OCI-LY1 (cell line): ENCODE data around the gene OR1E2.
A peak's percentile ranks its signal among the peaks of the same experiment; 100 is the strongest.

Experiments used
- H2AFZ ChIP-seq: fragments of 200-600 bp; sonication (generic), shearing (Covaris generic); 2 replicates; pipeline ENCODE4 v1.6.0; 2014; ENCODE audit warnings: antibody characterized with exemption, mild to moderate bottlenecking, low read length
- H3F3A ChIP-seq: fragments of 200-600 bp; sonication (generic), shearing (Covaris generic); 2 replicates; pipeline ENCODE4 v1.6.0; 2014; ENCODE audit warnings: mild to moderate bottlenecking, antibody characterized with exemption, low read length, moderate library complexity; ENCODE audit not compliant: insufficient read depth
- H3K27ac ChIP-seq: fragments of 200-600 bp; sonication (generic); 2 replicates; pipeline ENCODE4 v1.5.1; 2014; ENCODE audit warnings: low read length, mixed run types, mild to moderate bottlenecking, low read depth; ENCODE audit not compliant: poor library complexity, severe bottlenecking
- H3K27me3 ChIP-seq: fragments of 200-600 bp; sonication (generic); 2 replicates; pipeline ENCODE4 v1.6.0; 2014; ENCODE audit warnings: antibody characterized with exemption, mild to moderate bottlenecking, low read length, moderate library complexity; ENCODE audit not compliant: insufficient read depth
- H3K36me3 ChIP-seq: fragments of 200-600 bp; sonication (generic); 2 replicates; pipeline ENCODE4 v1.6.1; 2014; ENCODE audit warnings: mild to moderate bottlenecking, antibody characterized with exemption, low read length, moderate library complexity, mixed read lengths; ENCODE audit not compliant: insufficient read depth
- H3K4me1 ChIP-seq: fragments of 200-600 bp; sonication (generic); 2 replicates; pipeline ENCODE4 v1.5.1; 2014; ENCODE audit warnings: mild to moderate bottlenecking, low read length, moderate library complexity; ENCODE audit not compliant: insufficient read depth, severe bottlenecking
- H3K4me2 ChIP-seq: fragments of 200-600 bp; sonication (generic), shearing (Covaris generic); 2 replicates; pipeline ENCODE4 v1.6.1; 2014; ENCODE audit warnings: low read length
- H3K4me3 ChIP-seq: fragments of 200-600 bp; sonication (generic); 2 replicates; pipeline ENCODE4 v1.5.1; 2014; ENCODE audit warnings: low read length, low read depth, mild to moderate bottlenecking, mixed read lengths; ENCODE audit not compliant: poor library complexity, severe bottlenecking
- H3K79me2 ChIP-seq: fragments of 200-600 bp; shearing (Covaris generic); 2 replicates; pipeline ENCODE4 v1.6.1; 2016; ENCODE audit warnings: mixed run types, low read length, mixed read lengths; ENCODE audit not compliant: insufficient read depth
- H3K9ac ChIP-seq: fragments of 200-600 bp; sonication (generic), shearing (Covaris generic); 2 replicates; pipeline ENCODE4 v1.6.1; 2014; ENCODE audit warnings: mild to moderate bottlenecking, low read length, mixed read lengths
- H3K9me2 ChIP-seq: fragments of 200-600 bp; sonication (generic), shearing (Covaris generic); 2 replicates; pipeline ENCODE4 v1.6.1; 2014; ENCODE audit warnings: low read depth, mild to moderate bottlenecking, low read length, mixed read lengths
- H3K9me3 ChIP-seq: fragments of 200-600 bp; shearing (Covaris generic); 2 replicates; pipeline ENCODE4 v1.6.1; 2014; ENCODE audit warnings: low read length, mixed read lengths
- H4K20me1 ChIP-seq: fragments of 200-600 bp; sonication (generic), shearing (Covaris generic); 2 replicates; pipeline ENCODE4 v1.6.0; 2016; ENCODE audit warnings: mild to moderate bottlenecking, low read length; ENCODE audit not compliant: insufficient read depth
- CTCF ChIP-seq: fragments of 200-600 bp; sonication (generic), shearing (Covaris generic); IDR thresholded peaks from 2 replicates; pipeline ENCODE4 v1.5.1; 2017; ENCODE audit warnings: mild to moderate bottlenecking, antibody characterized with exemption, low read length, moderate library complexity, mixed read lengths
- EZH2 ChIP-seq: fragments of 200-600 bp; sonication (generic), shearing (Covaris generic); IDR thresholded peaks from 2 replicates; pipeline ENCODE4 v1.8.0; 2017; ENCODE audit warnings: borderline replicate concordance, mixed run types, mild to moderate bottlenecking, antibody characterized with exemption, low read length, moderate library complexity, mixed read lengths

OR1E2 gene

GRCh38 chr17:3448059-3448665, 14.5 kb upstream of the OR1E2 start:
- Histone ChIP-seq H3F3A (no peaks in the 10 kb centered on the region), H3K9me2 (no peaks in the 10 kb centered on the region), H3K9ac (no peak overlapping the region), H4K20me1 (no peaks in the 10 kb centered on the region), H3K27ac (no peak overlapping the region), H3K9me3 (no peaks in the 10 kb centered on the region), H3K4me2 (no peak overlapping the region), H3K4me3 (no peak overlapping the region), H3K79me2 (no peaks in the 10 kb centered on the region), H2AFZ (no peak overlapping the region), H3K4me1 (no peaks in the 10 kb centered on the region), H3K36me3 (no peaks in the 10 kb centered on the region), H3K27me3 (no peaks in the 10 kb centered on the region)
- TF ChIP-seq EZH2 = no peak
- no peak for TF ChIP-seq CTCF

DNA sequence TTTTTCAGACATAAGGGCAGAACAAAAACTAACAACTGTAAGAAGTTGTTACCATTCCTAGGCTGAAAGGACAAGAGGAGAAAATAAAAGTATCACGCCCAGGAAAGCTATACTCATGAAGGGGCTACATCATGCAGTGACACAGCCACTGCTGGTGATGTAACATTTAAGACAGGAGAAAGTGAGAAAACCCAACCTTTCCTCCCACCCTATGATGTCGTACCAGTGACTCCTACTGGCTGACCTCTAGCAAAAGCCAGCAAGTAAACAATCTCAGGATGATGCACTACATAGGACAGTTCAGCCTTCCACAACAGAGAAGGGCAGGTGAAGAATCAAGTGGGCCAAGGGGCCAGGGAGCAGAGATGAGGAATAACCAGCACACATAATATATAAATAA, 14.0 kb upstream of the OR1E2 start:
- Histone ChIP-seq H3K27me3 (no peaks in the 10 kb centered on the region), H3K27ac (no peak overlapping the region), H3K4me2 (no peak overlapping the region), H2AFZ (no peak overlapping the region), H4K20me1 (no peaks in the 10 kb centered on the region), H3K36me3 (no peaks in the 10 kb centered on the region), H3K4me1 (no peaks in the 10 kb centered on the region), H3K79me2 (no peaks in the 10 kb centered on the region), H3F3A (no peaks in the 10 kb centered on the region), H3K9ac (no peak overlapping the region), H3K4me3 (no peak overlapping the region), H3K9me2 (no peaks in the 10 kb centered on the region), H3K9me3 (no peaks in the 10 kb centered on the region)
- TF ChIP-seq EZH2 (no peak), CTCF (peak; percentile 45; the same call in 1 of the 2 replicates)

DNA sequence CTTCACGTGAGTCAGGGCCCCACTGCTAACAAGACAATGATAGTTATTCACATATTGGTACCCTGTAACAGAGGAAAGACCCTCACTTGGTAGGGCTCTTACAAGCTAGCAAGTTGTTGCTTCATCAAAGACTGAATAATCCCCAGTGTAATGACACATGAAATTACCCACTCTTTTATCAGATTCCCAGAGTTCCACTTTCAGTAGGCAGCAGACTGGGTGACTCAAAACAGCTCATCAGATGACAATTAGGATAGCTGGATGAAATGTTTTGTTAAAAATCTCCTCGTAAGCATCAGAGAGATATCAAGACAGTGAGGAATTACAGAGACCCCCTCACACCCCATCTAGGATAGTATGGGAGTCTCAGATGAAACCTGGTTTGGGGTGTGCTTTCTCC, 6.8 kb upstream of the OR1E2 start:
- Histone ChIP-seq H3K9me3 (no peaks in the 10 kb centered on the region), H3K79me2 (no peaks in the 10 kb centered on the region), H3F3A (no peaks in the 10 kb centered on the region), H2AFZ (no peak overlapping the region), H3K27me3 (peaks cover 4% of the 10 kb centered on the region; the same call in 1 of the 2 replicates), H4K20me1 (no peaks in the 10 kb centered on the region), H3K27ac (no peak overlapping the region), H3K4me3 (no peak overlapping the region), H3K9ac (no peak overlapping the region), H3K36me3 (no peaks in the 10 kb centered on the region), H3K4me2 (no peak overlapping the region), H3K9me2 (no peaks in the 10 kb centered on the region), H3K4me1 (no peaks in the 10 kb centered on the region)
- TF ChIP-seq EZH2 (no peak), CTCF (no peak)
